H9 (cell line): Measurements from ENCODE around the gene KIF23. TPM values are rescaled to one million over a fixed set of nuclear protein-coding genes. Genes with fewer than 3 reads are reported as not detected.

Experiments
- DNase-seq: peaks from one replicate; pipeline ENCODE4 v3.0.0-alpha.2; 2017
- H2AFZ ChIP-seq: one replicate; pipeline ENCODE4 v1.6.1; 2013; ENCODE audit warnings: mild to moderate bottlenecking, low read length, control low read depth, moderate library complexity
- H2AK5ac ChIP-seq: 2 replicates; pipeline ENCODE4 v1.6.1; 2013; ENCODE audit warnings: low read length, control low read depth, mixed read lengths; ENCODE audit not compliant: insufficient read length
- H2BK120ac ChIP-seq: one replicate; pipeline ENCODE4 v1.6.1; 2013; ENCODE audit warnings: low read depth, mild to moderate bottlenecking, low read length, control low read depth, inconsistent platforms; ENCODE audit not compliant: poor library complexity, severe bottlenecking
- H2BK12ac ChIP-seq: 2 replicates; pipeline ENCODE4 v1.6.1; 2013; ENCODE audit warnings: low read length, control low read depth, mixed read lengths, low read depth; ENCODE audit not compliant: insufficient read length
- H2BK15ac ChIP-seq: 2 replicates; pipeline ENCODE4 v1.6.1; 2013; ENCODE audit warnings: low read depth, low read length, control low read depth
- H2BK20ac ChIP-seq: one replicate; pipeline ENCODE4 v1.6.1; 2013; ENCODE audit warnings: low read depth, mild to moderate bottlenecking, low read length, control low read depth, inconsistent platforms; ENCODE audit not compliant: poor library complexity, severe bottlenecking
- H2BK5ac ChIP-seq: 2 replicates; pipeline ENCODE4 v1.6.1; 2013; ENCODE audit warnings: low read length, control low read depth, mixed read lengths; ENCODE audit not compliant: insufficient read length
- H3K14ac ChIP-seq: 2 replicates; pipeline ENCODE4 v1.6.1; 2013; ENCODE audit warnings: low read length, control low read depth; ENCODE audit not compliant: insufficient read depth
- H3K18ac ChIP-seq: 2 replicates; pipeline ENCODE4 v1.6.1; 2013; ENCODE audit warnings: low read depth, mild to moderate bottlenecking, mixed read lengths, low read length, control low read depth; ENCODE audit not compliant: insufficient read length
- H3K23ac ChIP-seq: 2 replicates; pipeline ENCODE4 v1.6.1; 2013; ENCODE audit warnings: low read length, control low read depth, mixed read lengths, low read depth; ENCODE audit not compliant: insufficient read length
- H3K23me2 ChIP-seq: 2 replicates; pipeline ENCODE4 v1.6.1; 2013; ENCODE audit warnings: low read depth, mild to moderate bottlenecking, mixed read lengths, low read length, control low read depth; ENCODE audit not compliant: insufficient read length, poor library complexity, severe bottlenecking
- H3K27ac ChIP-seq: 2 replicates; pipeline ENCODE4 v1.5.1; 2013; ENCODE audit warnings: low read length, control low read depth, mixed read lengths, low read depth; ENCODE audit not compliant: insufficient read length
- H3K27me3 ChIP-seq: 2 replicates; pipeline ENCODE4 v1.6.1; 2013; ENCODE audit warnings: low read length, control low read depth, inconsistent platforms; ENCODE audit not compliant: insufficient read depth
- H3K4ac ChIP-seq: 2 replicates; pipeline ENCODE4 v1.6.1; 2013; ENCODE audit warnings: low read depth, mild to moderate bottlenecking, control low read depth, inconsistent platforms, low read length, moderate library complexity
- H3K4me1 ChIP-seq: 2 replicates; pipeline ENCODE4 v1.6.1; 2013; ENCODE audit warnings: low read length, control low read depth, inconsistent platforms; ENCODE audit not compliant: insufficient read depth
- H3K4me2 ChIP-seq: 2 replicates; pipeline ENCODE4 v1.6.1; 2013; ENCODE audit warnings: low read length, control low read depth, mixed read lengths; ENCODE audit not compliant: insufficient read length, insufficient read depth
- H3K56ac ChIP-seq: 2 replicates; pipeline ENCODE4 v1.6.1; 2013; ENCODE audit warnings: low read depth, mild to moderate bottlenecking, mixed read lengths, low read length, control low read depth; ENCODE audit not compliant: insufficient read length
- H3K79me1 ChIP-seq: 2 replicates; pipeline ENCODE4 v1.6.1; 2013; ENCODE audit warnings: low read depth, mild to moderate bottlenecking, moderate library complexity, low read length, control low read depth, inconsistent platforms; ENCODE audit not compliant: insufficient read depth, poor library complexity, severe bottlenecking
- H3K79me2 ChIP-seq: 2 replicates; pipeline ENCODE4 v1.6.1; 2013; ENCODE audit warnings: low read length, control low read depth, inconsistent platforms; ENCODE audit not compliant: insufficient read depth
- H3K9ac ChIP-seq: 2 replicates; pipeline ENCODE4 v1.6.1; 2013; ENCODE audit warnings: low read length, control low read depth, mixed read lengths; ENCODE audit not compliant: insufficient read length; ENCODE audit errors: extremely low read depth
- H3K9me3 ChIP-seq: one replicate; pipeline ENCODE4 v1.6.1; 2013; ENCODE audit warnings: low read depth, low read length, inconsistent platforms; ENCODE audit not compliant: control insufficient read depth
- H3T11ph ChIP-seq: one replicate; pipeline ENCODE4 v1.6.1; 2013; ENCODE audit warnings: mild to moderate bottlenecking, low read length, control low read depth, inconsistent platforms
- H4K20me1 ChIP-seq: one replicate; pipeline ENCODE4 v1.6.1; 2013; ENCODE audit not compliant: control insufficient read depth, insufficient read length, insufficient read depth
- H4K5ac ChIP-seq: 2 replicates; pipeline ENCODE4 v1.6.1; 2013; ENCODE audit warnings: low read depth, mild to moderate bottlenecking, mixed read lengths, low read length, control low read depth; ENCODE audit not compliant: insufficient read length
- H4K8ac ChIP-seq: replicated peaks from 2 replicates; pipeline ENCODE4 v1.6.1; 2013; ENCODE audit warnings: low read length, control low read depth, mixed read lengths, low read depth; ENCODE audit not compliant: insufficient read length
- H4K91ac ChIP-seq: 2 replicates; pipeline ENCODE4 v1.6.1; 2013; ENCODE audit warnings: low read depth, mild to moderate bottlenecking, moderate library complexity, mixed read lengths, low read length, control low read depth; ENCODE audit not compliant: insufficient read length
- H3K27ac Mint-ChIP-seq, 3 experiments: 2 replicates in 2 of 3; 3 replicates in 1 of 3; pipeline ENCODE4 v1.8.0; 2020 to 2021; ENCODE audit warnings: mixed read lengths in 3 of 3, mild to moderate bottlenecking in 1 of 3, moderate library complexity in 1 of 3
- H3K27me3 Mint-ChIP-seq: 2 replicates; pipeline ENCODE4 v1.8.0; 2021; ENCODE audit warnings: low read depth, mild to moderate bottlenecking, moderate library complexity, mixed read lengths
- H3K36me3 Mint-ChIP-seq, 3 experiments: 2 replicates in 2 of 3; 3 replicates in 1 of 3; pipeline ENCODE4 v1.8.0; 2020 to 2021; ENCODE audit warnings: low read depth in 3 of 3, mixed read lengths in 3 of 3; ENCODE audit not compliant: insufficient read depth in 1 of 3
- H3K4me1 Mint-ChIP-seq, 2 experiments: 2 replicates each; pipeline ENCODE4 v1.8.0; 2020; ENCODE audit warnings: mixed read lengths in 2 of 2
- H3K4me3 Mint-ChIP-seq, 2 experiments: 2 replicates in 1 of 2; 3 replicates in 1 of 2; pipeline ENCODE4 v1.8.0; 2020 to 2021; ENCODE audit warnings: mild to moderate bottlenecking in 2 of 2, mixed read lengths in 2 of 2, moderate library complexity in 1 of 2
- H3K9me3 Mint-ChIP-seq, 2 experiments: 2 replicates in 1 of 2; 3 replicates in 1 of 2; pipeline ENCODE4 v1.8.0; 2020; ENCODE audit warnings: mild to moderate bottlenecking in 2 of 2, mixed read lengths in 2 of 2, moderate library complexity in 1 of 2
- WGBS: extraction: QIAGEN DNeasy Blood & Tissue Kit; methylation state at CpG from one replicate; pipeline ENCODE4 v1.1.7; 2013; ENCODE audit warnings: missing lambda C conversion rate, low lambda C conversion rate, mixed read lengths; ENCODE audit not compliant: insufficient read length; ENCODE audit errors: extremely low coverage; 5-methylcytosine and 5-hydroxymethylcytosine counted together
- total RNA-seq: library from RNA; stranded (reverse); gene quantifications from 2 replicates; pipeline ENCODE4 v1.2.1, GENCODE V29; 2021
- TF ChIP-seq, protein P1 (sequence below): fragments of 200-600 bp; sonication (generic); conservative IDR thresholded peaks from 3 replicates; pipeline ENCODE4 v1.8.0; 2021; ENCODE audit warnings: antibody characterized with exemption, mild to moderate bottlenecking

The KIF23 gene
- total RNA-seq, 1 experiment from 2014 or later, result 55.4 TPM

DNA sequence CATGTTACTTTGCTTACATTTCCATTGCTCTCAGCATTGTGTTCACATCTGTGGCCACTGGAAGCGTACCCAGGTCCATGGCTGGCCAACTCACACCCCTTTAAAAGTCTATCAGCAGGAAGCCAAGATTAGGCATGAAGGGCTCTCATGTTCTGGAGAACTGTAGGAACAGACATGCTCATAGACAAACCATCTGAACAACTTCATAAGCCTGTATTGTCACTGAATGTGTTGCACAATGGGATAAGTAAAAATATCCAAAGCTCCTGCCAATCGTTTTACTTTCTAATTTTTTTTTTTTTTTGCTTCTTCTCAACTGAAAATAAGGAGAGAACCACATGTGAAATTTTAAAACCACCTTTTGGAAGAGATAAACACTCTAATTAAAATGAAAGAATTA, 44.9 kb downstream of the KIF23 start:
- H2BK15ac ChIP-seq, result no peak overlapping the region

More for the DNA sequence above, 44.9 kb downstream of the KIF23 start:
- H4K8ac ChIP-seq, result no peak overlapping the region
- no peaks in the 10 kb centered on the region; a peak in 1 of 5 replicates for H3K9me3 Mint-ChIP-seq
- H2BK20ac ChIP-seq, result no peak overlapping the region
- H2BK12ac ChIP-seq, result no peak overlapping the region
- H4K5ac ChIP-seq, result no peak overlapping the region
- peaks cover 28 to 46% (median 28%) of the 10 kb centered on the region in 3 experiments; a peak in 6 of 7 replicates for H3K36me3 Mint-ChIP-seq
- H3K79me2 ChIP-seq, result peaks cover 7% of the 10 kb centered on the region; the same call in 1 of the 2 replicates
- H3K9me3 ChIP-seq, result no peaks in the 10 kb centered on the region
- H2AK5ac ChIP-seq, result no peak overlapping the region
- H3K56ac ChIP-seq, result no peak overlapping the region
- peaks cover 7% of the 10 kb centered on the region for H3K79me1 ChIP-seq
- no peaks in the 10 kb centered on the region; the same call in 1 of the 2 replicates for H3K27me3 Mint-ChIP-seq
- H3K23ac ChIP-seq, result no peak overlapping the region
- H3K4me3 Mint-ChIP-seq, result no peak overlapping the region
- no peak overlapping the region for H3K14ac ChIP-seq
- no peak overlapping the region for H2AFZ ChIP-seq
- TF ChIP-seq, protein P1, sequence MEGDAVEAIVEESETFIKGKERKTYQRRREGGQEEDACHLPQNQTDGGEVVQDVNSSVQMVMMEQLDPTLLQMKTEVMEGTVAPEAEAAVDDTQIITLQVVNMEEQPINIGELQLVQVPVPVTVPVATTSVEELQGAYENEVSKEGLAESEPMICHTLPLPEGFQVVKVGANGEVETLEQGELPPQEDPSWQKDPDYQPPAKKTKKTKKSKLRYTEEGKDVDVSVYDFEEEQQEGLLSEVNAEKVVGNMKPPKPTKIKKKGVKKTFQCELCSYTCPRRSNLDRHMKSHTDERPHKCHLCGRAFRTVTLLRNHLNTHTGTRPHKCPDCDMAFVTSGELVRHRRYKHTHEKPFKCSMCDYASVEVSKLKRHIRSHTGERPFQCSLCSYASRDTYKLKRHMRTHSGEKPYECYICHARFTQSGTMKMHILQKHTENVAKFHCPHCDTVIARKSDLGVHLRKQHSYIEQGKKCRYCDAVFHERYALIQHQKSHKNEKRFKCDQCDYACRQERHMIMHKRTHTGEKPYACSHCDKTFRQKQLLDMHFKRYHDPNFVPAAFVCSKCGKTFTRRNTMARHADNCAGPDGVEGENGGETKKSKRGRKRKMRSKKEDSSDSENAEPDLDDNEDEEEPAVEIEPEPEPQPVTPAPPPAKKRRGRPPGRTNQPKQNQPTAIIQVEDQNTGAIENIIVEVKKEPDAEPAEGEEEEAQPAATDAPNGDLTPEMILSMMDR, result no peak
- no peaks in the 10 kb centered on the region for H3K4me1 ChIP-seq
- H3K27ac Mint-ChIP-seq, result peak overlapping the region in 2 of 3 experiments; percentile 20 to 57; a peak in 1 of 7 replicates
- no peak overlapping the region for H3T11ph ChIP-seq
- no peaks in the 10 kb centered on the region for H3K23me2 ChIP-seq
- H4K91ac ChIP-seq, result no peak overlapping the region
- no peaks in the 10 kb centered on the region for H3K27me3 ChIP-seq
- no peaks in the 10 kb centered on the region for H4K20me1 ChIP-seq
- no peak overlapping the region for H3K27ac ChIP-seq
- no peak overlapping the region for H2BK5ac ChIP-seq
- no peak overlapping the region for H3K4ac ChIP-seq
- peaks cover 23 to 33% of the 10 kb centered on the region in 2 experiments for H3K4me1 Mint-ChIP-seq
- H3K18ac ChIP-seq, result no peak overlapping the region
- DNase-seq, result no peak
- H3K9ac ChIP-seq, result no peak overlapping the region
- H3K4me2 ChIP-seq, result no peak overlapping the region
- H2BK120ac ChIP-seq, result no peak overlapping the region
- WGBS, result no CpG with 5 or more reads among the region's 2 CpGs
